Urothelium cell line (cell line): ENCODE results near the gene SLC4A5.
"Not testable (repeated sequence)": the region's sequence is repeated elsewhere in the genome, so short reads cannot be mapped to it uniquely, and the experiment has no call there.

Experiments used
- DNase-seq: peaks from one replicate; pipeline ENCODE4 v3.0.0; 2011; ENCODE audit warnings: low spot score, mixed read lengths
- FAIRE-seq: peaks from 2 replicates; lab custom pipeline; 2011; peaks lifted over from hg19 to GRCh38; lab: Jason Lieb, UNC

The SLC4A5 gene

DNA sequence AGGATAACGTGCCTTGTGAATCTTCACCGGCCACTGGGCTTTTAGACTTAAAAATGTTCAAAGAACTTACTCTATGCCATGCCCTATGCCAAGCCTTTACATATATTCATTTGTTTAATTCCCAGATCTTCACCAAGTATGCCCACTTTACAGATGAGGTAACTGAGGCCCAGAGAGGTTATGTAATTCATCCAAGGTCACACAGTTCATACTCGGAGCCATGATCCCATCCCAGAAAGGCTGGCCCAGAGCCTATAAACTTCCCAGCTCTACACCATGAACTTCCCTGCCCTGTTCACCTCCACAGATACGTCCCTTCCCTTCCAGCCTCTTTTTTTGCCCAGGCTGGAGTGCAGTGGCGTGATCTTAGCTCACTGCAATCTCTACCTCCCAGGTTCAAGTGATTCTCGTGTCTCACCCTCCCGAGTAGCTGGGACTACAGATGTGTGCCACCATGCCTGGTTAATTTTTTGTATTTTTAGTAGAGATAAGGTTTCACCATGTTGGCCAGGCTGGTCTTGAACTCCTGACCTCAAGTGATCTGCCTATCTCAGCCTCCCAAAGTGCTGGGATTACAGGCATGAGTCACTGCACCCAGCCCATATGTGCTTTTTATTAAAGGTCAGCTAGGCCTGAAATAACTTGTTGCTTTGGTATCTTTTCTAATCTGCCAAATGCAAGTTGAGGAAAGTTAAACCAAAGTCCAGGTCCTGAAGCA is 100.7 kb downstream of the SLC4A5 start:
- DNase-seq (no peak), FAIRE-seq (no peak)

DNA sequence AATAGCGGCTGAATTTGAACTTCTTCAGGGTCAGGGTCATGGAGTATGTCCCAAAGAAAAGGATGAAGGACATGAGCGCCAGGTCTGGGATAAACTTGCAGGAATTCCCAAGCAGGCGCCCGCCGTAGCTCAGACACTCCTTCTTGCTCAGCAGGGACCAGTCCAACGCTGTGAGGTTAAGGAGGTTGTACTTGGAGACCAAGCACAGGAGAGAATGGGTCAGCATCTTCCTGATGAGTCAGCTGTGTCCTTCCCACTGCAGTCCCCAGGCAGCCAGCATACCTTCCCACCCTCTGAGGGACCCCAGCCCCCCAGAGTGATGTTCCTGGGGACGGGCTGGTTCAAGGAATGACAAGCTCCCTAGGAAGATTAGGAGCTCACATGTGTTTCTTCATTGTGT is 103.9 kb downstream of the SLC4A5 start:
- FAIRE-seq (no peak), DNase-seq (no peak)

DNA sequence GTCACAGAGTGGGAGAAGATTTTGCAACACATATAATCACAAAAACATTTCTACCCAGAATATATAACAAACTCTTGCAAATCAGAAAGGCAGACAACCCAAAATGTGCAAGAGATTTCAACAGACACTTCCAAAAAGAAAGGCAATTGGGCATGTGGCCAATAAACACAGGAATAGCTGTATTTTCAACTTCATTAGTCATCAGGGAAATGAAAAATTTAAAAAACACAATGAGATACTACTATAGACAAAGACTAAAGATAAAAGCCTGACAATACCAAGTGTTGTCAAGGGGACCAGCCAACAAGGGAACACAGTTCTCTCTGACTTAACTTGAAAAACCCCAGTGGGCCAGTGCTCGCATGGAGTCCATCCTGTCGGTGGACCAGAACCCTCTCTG is 104.3 kb downstream of the SLC4A5 start:
- FAIRE-seq (no peak), DNase-seq (no peak)

DNA sequence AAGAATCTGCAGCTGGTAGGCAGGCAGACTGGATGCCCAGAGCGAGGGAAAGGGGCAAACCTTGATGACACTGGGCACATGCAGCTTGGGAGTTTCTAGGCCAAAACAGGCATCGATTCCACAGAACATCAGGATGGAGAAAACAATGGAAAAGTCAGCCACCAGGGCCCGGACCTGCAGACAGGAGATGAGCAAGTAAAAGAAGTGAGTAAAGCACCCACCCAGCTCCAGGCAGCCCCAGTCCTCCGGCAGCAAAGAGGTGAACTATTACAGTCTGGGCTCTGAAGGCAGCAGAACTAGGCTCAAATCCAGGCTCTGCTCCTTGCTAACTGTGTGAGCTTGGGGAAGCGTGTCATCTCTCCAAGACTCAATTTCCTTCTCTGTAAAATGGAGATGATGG is 108.2 kb downstream of the SLC4A5 start:
- no peak for DNase-seq

DNA sequence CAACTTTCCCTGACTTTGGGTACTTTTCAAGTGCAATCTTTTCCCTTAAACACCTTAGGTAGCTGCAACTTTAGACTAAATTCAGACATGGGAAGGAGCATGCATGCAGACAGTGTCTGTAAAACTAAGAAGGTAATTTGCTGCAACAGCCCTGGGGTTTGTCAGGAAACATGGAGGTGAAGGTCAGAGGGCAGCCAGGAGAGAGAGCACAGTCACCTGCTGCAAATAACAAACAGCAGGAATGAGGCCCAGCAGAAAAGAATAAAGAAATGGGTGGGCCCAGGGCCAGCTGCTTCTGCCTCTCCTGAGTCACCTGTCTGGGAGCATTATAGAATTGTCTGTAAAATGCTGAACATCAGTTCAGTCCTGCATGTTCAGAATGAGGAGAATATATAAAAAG is 109.6 kb downstream of the SLC4A5 start:
- FAIRE-seq (no peak), DNase-seq (no peak)

More for the DNA sequence above, 108.2 kb downstream of the SLC4A5 start:
- no peak for FAIRE-seq

DNA sequence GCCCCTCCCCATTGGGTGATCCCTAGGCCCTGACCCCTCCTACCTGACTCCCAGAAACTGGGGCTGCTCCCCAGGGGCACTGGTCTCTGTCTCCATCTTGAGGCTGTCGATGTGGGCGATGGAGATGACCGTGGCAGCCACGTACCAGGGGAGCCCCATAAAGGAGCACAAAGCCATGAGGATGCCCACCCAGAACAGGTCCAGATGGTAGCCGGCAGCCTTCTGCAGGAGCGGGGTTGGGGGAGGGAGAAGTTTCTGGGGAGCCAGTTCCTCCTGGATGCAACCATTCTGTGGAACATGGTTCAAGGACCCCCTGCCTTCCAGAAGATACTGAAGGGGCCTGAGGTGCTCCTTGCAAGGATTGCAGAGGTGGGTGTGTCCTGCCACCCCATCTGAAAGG is 110.8 kb downstream of the SLC4A5 start:
- FAIRE-seq (no peak), DNase-seq (no peak)

DNA sequence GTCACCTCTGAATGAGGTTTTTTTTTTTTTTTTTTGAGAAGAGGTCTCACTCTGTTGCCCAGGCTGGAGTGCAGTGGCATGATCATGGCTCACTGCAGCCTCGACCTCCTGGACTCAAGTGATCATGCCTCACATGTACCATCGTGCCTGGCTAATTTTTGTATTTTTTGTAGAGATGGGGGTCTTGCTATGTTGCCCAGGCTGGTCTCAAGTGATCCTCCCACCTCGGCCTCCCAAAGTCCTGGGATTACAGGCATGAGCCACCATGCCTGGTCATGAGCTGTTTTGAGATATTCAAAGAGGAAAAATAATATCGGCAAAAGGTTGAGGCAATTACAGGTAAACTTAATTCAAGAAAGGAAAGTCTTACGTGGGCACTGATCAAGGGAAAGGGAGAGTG is 113.4 kb downstream of the SLC4A5 start:
- FAIRE-seq, DNase-seq: not testable (repeated sequence)

DNA sequence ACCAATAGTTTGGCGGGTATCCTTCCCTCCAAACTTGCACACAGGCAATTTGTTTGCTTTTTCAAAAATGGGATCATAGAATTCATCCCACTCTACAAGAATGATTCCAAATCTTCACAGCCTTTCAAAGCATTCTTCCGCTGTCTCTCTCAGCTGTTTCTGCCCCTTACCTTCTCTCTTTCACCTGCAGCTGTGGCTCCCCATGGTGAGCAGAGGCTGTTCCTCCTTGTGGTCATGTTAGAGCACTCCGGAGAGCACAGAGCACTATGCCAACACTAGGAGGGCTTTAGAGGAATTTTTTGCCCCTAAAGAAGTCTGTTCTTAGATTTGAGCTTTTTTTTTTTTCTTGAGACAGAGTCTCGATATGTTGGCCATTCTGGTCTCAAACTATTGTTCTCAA is 114.4 kb downstream of the SLC4A5 start:
- DNase-seq, result no peak
- no peak for FAIRE-seq

DNA sequence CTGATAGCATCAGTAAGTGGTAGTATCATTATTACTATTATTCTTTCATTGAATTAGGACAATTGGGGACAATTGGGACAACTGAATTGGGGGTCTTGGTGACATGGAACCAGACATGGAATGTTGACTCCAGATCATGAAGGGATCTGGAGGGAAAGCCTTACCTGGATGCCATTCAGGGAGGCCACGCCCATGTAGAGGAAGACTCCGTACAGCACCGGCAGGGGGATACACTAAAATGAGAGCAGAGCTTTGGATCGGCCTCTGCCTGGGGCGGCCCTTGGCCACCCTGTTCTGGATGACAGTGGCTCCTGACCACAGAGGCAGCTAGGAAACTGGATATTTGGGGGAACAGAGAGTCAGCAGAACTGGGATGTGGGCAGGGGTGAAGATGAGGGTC is 115.6 kb downstream of the SLC4A5 start:
- FAIRE-seq, result no peak
- DNase-seq, result no peak

DNA sequence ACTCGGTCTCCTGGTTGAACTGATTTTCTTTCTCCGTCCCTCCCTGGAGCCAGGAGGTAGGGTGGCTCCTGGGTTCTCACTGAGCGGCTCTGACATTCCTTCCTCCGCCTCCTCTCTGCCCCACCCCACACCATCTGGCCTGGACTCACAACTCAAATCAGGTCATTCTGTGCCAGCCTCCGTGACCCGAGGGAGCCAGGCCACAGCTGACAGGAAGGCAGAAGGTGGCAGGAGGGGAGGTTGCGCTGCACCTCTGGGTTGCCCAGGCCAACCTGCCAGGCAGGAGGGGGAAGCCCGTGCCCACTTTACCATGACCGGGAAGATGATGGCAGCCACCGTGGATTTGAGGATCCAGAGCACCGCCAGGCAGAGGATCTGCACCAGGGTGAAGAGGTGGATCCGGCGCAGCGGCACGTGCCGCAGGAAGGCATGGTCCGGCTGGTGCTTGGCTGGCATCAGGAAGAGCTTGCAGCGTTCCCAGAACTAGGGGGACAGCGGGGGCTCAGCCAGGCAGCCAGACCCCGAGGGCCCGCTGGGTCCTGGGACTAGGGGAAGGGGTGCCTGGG is 116.5 kb downstream of the SLC4A5 start:
- FAIRE-seq (peak; percentile 53), DNase-seq (no peak)

DNA sequence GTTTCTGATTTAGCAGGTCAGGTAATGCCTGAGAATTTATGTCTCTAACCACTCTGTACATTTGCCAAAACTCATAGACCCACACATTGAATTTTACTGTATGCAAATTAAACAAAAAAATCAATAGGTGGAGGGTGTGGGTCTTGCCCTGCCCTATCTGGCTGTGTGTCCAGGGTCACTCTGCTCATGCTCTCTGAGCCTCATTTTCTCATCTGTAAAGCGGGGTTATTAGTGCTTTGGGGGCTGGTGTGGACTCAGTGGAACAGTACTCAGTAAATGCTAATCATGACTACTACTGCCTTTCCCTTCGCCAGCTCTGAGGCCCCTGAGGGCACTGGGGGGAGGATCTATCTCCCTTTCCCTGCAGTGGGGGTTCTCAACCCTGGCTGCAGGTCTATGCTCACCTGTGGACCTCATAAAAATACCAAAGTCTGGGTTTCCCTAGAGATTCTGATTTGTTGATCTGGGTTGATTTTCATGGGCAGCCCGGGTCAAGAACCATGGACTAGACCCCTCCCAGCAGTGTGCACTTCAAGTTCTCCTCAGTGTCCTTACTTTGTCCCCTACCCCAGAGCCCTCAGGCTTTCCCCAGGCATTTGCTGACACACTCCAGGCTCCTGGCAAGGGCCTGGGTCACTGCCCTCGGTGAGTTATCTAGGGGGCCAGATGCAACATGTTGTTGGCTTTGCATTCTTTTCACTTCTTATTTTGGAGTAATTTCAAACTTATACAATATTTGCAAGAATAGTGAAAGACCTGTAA is 117.3 kb downstream of the SLC4A5 start:
- no peak for DNase-seq
- no peak for FAIRE-seq

DNA sequence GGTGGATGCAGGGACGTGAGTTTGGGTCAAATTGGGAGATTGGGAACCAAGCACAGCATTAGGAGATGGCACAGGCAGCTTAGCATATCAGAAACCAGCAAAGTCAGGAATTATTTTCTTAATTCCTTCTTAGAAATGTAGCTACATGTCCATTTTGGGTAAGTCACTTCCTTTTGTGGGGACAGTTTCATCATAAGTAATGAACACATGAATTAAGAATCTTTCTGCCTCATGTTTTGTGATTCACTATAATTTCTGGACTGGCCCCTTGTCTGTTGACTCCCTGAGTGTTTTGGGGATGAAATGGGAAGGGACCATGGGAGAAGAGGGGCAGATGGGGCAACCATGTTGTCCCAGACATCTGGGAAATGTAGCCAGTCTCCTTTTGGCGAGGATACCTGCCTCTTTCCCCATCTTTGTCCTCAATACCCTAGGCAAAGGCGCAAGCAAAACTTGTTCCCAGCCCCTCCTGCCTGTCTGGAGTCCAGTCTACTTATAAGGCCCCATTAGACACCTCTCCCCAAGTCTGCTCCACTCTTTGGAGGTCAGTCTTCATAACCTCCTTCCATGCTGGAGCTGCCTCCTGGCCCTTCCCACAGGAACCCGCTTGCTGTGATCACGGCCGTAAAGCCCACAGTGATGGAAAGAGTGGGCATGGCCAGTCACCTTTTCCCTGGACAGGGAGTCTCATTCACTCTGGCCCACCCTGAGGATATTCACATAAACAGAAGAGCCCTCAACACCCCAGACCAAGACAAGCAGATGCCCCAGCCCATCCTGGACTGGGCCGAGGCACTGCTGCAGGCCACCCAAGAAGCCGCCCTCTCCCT is 119.1 kb downstream of the SLC4A5 start:
- peak; percentile 30 for FAIRE-seq

DNA sequence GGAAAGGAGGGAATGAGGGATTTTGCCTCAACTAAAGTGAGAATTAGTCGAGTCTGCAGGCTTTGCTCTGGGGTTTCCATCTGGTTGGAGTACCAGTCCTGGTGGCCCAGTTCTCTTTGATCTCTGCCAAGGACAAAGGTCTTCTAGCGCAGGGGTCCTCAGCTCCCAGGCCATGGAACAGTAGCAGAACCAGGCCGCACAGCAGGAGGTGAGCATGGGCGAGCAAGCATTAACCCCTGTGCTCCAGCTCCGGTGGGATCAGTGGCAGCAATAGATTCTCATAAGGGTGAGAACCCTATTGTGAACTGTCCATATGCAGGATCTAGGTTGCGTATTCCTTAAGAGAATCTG is 120.9 kb downstream of the SLC4A5 start:
- no peak for DNase-seq
- no peak for FAIRE-seq

More for the DNA sequence above, 119.1 kb downstream of the SLC4A5 start:
- no peak for DNase-seq

DNA sequence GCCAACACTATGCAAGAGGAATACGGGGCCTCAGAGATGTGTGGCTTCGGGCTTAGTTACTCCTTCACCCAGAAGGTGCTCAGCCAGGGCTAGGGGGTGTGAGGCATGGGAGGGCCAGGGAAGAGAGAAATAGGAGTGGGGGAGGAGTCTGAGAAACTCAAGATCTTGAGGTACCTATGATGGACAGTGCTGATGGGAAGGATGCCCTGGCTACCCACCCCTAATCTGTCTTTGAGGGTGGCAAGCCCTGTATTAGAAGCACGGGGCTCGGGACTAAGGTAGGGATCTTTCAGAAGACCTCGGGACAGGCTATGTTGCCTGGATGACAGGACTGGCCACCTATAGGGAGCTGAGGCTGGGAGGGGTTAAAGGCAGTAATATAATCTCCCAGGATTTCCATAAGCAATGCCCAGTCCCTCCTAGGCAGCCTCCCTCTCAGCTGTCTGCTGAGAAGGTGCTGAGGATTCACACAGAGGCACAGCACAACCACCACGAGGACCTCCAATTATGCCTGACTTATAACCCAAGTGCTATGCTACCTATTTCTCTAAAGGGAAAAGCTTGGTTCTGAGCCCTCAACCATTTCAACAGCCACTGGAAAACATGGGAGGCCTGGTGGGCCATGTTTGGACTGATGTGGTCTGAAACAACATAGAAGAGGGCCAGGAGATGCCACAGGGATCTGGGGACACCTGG is 121.5 kb downstream of the SLC4A5 start:
- FAIRE-seq (no peak), DNase-seq (no peak)

DNA sequence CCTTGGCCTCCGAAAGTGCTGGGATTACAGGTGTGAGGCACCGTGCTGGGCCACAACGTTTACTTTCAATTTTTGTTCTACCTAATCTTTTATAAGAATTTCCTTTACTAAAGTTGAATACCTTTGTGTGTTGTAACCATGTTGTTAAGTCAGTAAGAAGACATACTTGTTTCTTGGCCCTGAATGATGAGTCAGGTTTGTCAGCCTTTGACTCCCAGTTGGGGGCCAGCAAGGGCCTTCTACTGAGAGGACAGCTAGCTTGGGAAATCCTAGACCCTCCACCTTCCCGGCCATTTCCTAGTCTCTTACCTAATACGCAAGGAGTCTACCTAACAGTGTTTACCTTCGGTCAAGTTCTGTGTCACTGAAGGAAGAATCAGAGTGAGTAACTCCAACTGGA is 122.1 kb downstream of the SLC4A5 start:
- DNase-seq (no peak), FAIRE-seq (no peak)

DNA sequence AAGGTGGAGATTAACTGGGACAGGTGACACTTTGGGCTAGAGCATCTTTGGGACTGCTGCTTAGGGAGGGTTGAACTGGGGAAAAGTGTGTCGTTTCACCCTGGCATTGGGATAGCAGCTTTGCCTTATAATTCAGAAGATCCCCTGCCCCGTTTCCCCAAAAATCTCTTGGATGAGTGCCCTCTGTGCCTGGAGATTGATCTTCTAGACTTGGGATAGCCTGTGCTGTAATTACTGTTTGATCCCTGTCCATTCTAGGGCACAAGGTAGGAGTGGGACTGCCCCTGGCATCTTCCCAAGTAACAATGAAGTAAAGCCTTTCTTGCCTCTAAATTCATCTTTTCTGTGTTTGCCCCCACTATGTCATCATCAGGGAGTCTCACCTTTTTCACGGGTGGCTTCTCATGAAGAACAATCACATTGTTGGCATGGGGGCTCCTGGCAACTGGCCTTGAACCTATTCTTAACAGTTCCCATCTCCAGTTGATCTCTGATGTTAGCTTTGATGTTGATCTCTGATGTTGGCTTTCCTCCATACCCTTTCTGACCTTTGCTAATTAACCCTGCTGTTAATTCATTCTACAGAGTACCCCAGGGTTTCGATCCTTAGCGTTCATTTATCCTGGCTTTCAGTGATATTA is 123.2 kb downstream of the SLC4A5 start:
- DNase-seq (no peak), FAIRE-seq (no peak)

DNA sequence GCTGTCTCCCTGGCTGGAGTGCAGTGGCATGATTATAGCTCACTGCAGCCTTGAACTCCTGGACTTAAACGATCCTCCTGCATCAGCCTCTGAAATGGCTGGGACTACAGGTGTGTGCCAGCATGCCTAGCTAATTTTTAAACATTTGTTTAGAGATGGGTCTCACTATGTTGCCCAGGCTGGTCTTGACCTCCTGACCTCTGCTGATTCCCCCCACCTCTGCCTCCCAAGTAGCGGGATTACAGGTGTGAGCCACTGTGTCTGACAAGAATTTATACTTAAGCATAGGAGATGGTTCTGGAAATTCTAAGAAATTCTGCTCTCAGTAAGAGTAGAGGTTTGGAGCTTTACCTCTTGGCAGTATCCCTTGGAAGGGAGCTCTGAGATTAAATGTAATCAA is 126.6 kb downstream of the SLC4A5 start:
- DNase-seq (no peak), FAIRE-seq (no peak)

DNA sequence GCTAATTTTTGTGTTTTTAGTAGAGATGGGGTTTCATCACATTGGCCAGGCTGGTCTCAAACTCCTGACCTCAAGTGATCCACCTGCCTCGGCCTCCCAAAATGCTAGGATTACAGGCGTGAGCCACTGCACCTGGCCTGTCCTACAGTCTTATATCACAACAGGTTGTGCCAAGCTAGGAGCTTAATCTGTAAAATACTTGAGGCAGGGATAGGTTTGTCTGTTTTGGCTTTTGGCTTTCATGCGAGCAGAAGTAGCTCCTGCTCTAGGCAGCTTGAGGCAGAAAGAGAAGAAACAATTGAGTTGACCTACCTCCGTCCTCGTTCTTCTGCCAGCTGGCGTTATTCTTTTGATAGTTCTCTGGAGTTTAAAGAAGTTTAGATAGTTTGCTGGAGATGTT is 127.4 kb downstream of the SLC4A5 start:
- not testable (repeated sequence) for FAIRE-seq, DNase-seq

DNA sequence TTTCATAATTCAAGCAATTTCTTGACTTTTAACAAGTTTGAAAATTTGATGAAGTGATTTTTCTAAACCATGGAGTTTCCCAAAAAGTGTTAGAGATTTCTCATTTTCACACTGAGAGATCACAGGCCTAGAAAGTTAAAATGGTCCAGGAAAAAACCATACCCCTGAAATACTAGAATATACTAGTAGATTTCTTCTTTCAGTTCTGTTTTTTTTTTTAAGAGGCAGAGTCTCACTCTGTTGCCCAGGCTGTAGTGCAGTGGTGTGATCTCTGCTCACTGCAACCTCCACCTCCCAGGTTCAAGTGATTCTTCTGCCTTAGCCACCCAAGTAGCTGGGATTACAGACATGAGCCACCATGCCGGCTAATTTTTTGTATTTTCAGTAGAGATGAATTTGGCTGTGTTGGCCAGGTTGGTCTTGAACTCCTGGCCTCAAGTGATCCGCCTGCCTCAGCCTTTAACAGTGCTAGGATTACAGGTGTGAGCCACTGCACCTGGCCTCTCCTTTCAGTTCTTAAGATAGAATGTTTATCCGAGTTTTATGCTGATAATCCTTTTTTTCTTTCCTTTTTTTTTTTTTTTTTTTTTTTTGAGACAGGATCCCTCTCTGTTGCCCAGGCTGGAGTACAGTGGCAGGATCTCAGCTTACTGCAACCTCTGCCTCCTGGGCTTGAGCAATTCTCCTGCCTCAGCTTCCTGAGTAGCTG is 130.4 kb downstream of the SLC4A5 start:
- FAIRE-seq (no peak), DNase-seq (no peak)
